ENCODE data around the gene ZFYVE28.

GRCh38 chr4:2262944-2263250 lies 155.5 kb downstream of the ZFYVE28 start:
- TF ChIP-seq, protein P1, sequence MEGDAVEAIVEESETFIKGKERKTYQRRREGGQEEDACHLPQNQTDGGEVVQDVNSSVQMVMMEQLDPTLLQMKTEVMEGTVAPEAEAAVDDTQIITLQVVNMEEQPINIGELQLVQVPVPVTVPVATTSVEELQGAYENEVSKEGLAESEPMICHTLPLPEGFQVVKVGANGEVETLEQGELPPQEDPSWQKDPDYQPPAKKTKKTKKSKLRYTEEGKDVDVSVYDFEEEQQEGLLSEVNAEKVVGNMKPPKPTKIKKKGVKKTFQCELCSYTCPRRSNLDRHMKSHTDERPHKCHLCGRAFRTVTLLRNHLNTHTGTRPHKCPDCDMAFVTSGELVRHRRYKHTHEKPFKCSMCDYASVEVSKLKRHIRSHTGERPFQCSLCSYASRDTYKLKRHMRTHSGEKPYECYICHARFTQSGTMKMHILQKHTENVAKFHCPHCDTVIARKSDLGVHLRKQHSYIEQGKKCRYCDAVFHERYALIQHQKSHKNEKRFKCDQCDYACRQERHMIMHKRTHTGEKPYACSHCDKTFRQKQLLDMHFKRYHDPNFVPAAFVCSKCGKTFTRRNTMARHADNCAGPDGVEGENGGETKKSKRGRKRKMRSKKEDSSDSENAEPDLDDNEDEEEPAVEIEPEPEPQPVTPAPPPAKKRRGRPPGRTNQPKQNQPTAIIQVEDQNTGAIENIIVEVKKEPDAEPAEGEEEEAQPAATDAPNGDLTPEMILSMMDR (IDR thresholded peaks at IDR 0.05): no peak
- TF ChIP-seq EZH2 (IDR thresholded peaks at IDR 0.05): no peak
